A549 (cell line): ENCODE data around the gene SPOP. TPM values are rescaled to one million over a fixed set of nuclear protein-coding genes. Genes with fewer than 3 reads are reported as not detected.

Experiments used
- ATAC-seq, 2 experiments: fragments of 200-7000 bp in 1 of 2; fragments of >200 bp in 1 of 2; cut with Nextera tagmentation in 1 of 2; cut with Tn5 transposase in 1 of 2; 3 replicates each; pipeline versions ENCODE4 v1.8.0 to v1.9.1; 2018 to 2020; ENCODE audit warnings: mild to moderate bottlenecking in 1 of 2, moderate library complexity in 1 of 2
- CTCF ChIA-PET: fragments of 300-600 bp; sonication (Branson Sonifier 250); formaldehyde crosslinking; extraction: SDS; loops from one replicate; lab custom pipeline; 2021; ENCODE audit warnings: antibody characterized with exemption, inconsistent platforms; lab: Yijun Ruan, JAX
- POLR2A ChIA-PET: fragments of 350-600 bp; formaldehyde crosslinking; extraction: SDS; loops from one replicate; lab custom pipeline; 2021; ENCODE audit warnings: antibody characterized with exemption, inconsistent platforms; lab: Yijun Ruan, JAX
- DNase-seq, 2 experiments: peaks; one replicate each; pipeline versions ENCODE4 v3.0.0 to v3.0.0-alpha.2; 2011 to 2016; ENCODE audit warnings: low read depth in 1 of 2, low spot score in 1 of 2
- FAIRE-seq: peaks from 2 replicates; lab custom pipeline; 2011; peaks lifted over from hg19 to GRCh38; lab: Jason Lieb, UNC
- H3K27ac ChIP-seq, 2 experiments: fragments of >200 bp; sonication (Bioruptor Twin); formaldehyde crosslinking; 3 replicates each; pipeline ENCODE4 v1.5.1; 2016 to 2017
- H3K4me1 ChIP-seq: fragments of >200 bp; sonication (Bioruptor Twin); formaldehyde crosslinking; 3 replicates; pipeline ENCODE4 v1.6.1; 2016
- H3K4me2 ChIP-seq: fragments of >200 bp; sonication (Bioruptor Twin); formaldehyde crosslinking; 3 replicates; pipeline ENCODE4 v1.6.1; 2016
- H3K4me3 ChIP-seq: fragments of >200 bp; sonication (Bioruptor Twin); formaldehyde crosslinking; 3 replicates; pipeline ENCODE4 v1.5.1; 2016
- H3K9me3 ChIP-seq: fragments of >200 bp; sonication (Bioruptor Twin); formaldehyde crosslinking; 3 replicates; pipeline ENCODE4 v1.6.1; 2016
- ATOH8 ChIP-seq: fragments of 250-450 bp; sonication (Bioruptor Pico); IDR thresholded peaks from 2 replicates; pipeline ENCODE4 v1.5.0; 2020; ENCODE audit warnings: low read depth, mild to moderate bottlenecking, moderate library complexity
- CBX2 ChIP-seq: fragments of 200-600 bp; sonication (generic); IDR thresholded peaks from 2 replicates; pipeline ENCODE4 v1.6.1; 2016; ENCODE audit warnings: low read depth, mild to moderate bottlenecking, borderline replicate concordance
- CHD2 ChIP-seq: fragments of 150-350 bp; IDR thresholded peaks from 2 replicates; pipeline ENCODE4 v1.6.1; 2014; ENCODE audit warnings: low read length; ENCODE audit not compliant: partially characterized antibody
- CHD4 ChIP-seq: fragments of 200-600 bp; sonication (generic); IDR thresholded peaks from 2 replicates; pipeline ENCODE4 v1.6.1; 2016; ENCODE audit warnings: antibody characterized with exemption, mild to moderate bottlenecking, borderline replicate concordance
- EHMT2 ChIP-seq: fragments of 200-600 bp; sonication (generic); IDR thresholded peaks from 2 replicates; pipeline ENCODE4 v1.6.1; 2016; ENCODE audit warnings: antibody characterized with exemption, low read depth, mild to moderate bottlenecking, moderate library complexity
- FOSB ChIP-seq: fragments of 250-450 bp; sonication (Bioruptor Pico); IDR thresholded peaks from 2 replicates; pipeline ENCODE4 v1.5.0; 2020; ENCODE audit warnings: mild to moderate bottlenecking, moderate library complexity
- FOSL2 ChIP-seq, 2 experiments: fragments of 450-650 bp in 1 of 2; fragments of >200 bp in 1 of 2; sonication (Bioruptor Twin) in 1 of 2; formaldehyde crosslinking; IDR thresholded peaks; 2 replicates each; pipeline versions ENCODE4 v1.5.0 to v1.6.1; 2016 to 2020; ENCODE audit warnings: mild to moderate bottlenecking in 1 of 2, moderate library complexity in 1 of 2
- GATA3 ChIP-seq: IDR thresholded peaks from 2 replicates; pipeline ENCODE4 v1.6.1; 2012; ENCODE audit warnings: borderline replicate concordance
- HDAC2 ChIP-seq: fragments of 200-600 bp; sonication (generic); IDR thresholded peaks from 2 replicates; pipeline ENCODE4 v1.6.1; 2016
- HEYL ChIP-seq: fragments of 250-450 bp; sonication (Bioruptor Pico); IDR thresholded peaks from 2 replicates; pipeline ENCODE4 v1.8.0; 2021; ENCODE audit warnings: mild to moderate bottlenecking, moderate library complexity
- MAFK ChIP-seq: fragments of 450-650 bp; IDR thresholded peaks from 2 replicates; pipeline ENCODE4 v1.6.1; 2014; ENCODE audit not compliant: partially characterized antibody
- MYC ChIP-seq: IDR thresholded peaks from 2 replicates; pipeline ENCODE4 v1.6.1; 2012; ENCODE audit warnings: mild to moderate bottlenecking, inconsistent platforms, low read length, improper control_type of control experiment, borderline replicate concordance
- PBX3 ChIP-seq: IDR thresholded peaks from 2 replicates; pipeline ENCODE4 v1.6.1; 2012
- POLR2A ChIP-seq: IDR thresholded peaks from 2 replicates; pipeline ENCODE4 v1.6.1; 2012; ENCODE audit warnings: mild to moderate bottlenecking, low read length
- POLR2AphosphoS2 ChIP-seq: conservative IDR thresholded peaks from 2 replicates; pipeline ENCODE4 v1.6.1; 2012; ENCODE audit warnings: low read length, improper control_type of control experiment, inconsistent platforms
- RAD21 ChIP-seq, 2 experiments: fragments of >200 bp in 1 of 2; sonication (Bioruptor Twin) in 1 of 2; formaldehyde crosslinking in 1 of 2; IDR thresholded peaks in 1 of 2; conservative IDR thresholded peaks in 1 of 2; 2 replicates in 1 of 2; 3 replicates in 1 of 2; pipeline ENCODE4 v1.6.1; 2012 to 2018; ENCODE audit warnings: inconsistent platforms in 1 of 2
- RCOR1 ChIP-seq: fragments of 150-350 bp; IDR thresholded peaks from 2 replicates; pipeline ENCODE4 v1.6.1; 2014; ENCODE audit warnings: antibody characterized with exemption, low read length, low read depth
- RFX5 ChIP-seq: fragments of 450-650 bp; IDR thresholded peaks from 2 replicates; pipeline ENCODE4 v1.7.1; 2014; ENCODE audit warnings: antibody characterized with exemption, mild to moderate bottlenecking, moderate library complexity
- SMC3 ChIP-seq: fragments of >200 bp; sonication (Bioruptor Twin); formaldehyde crosslinking; IDR thresholded peaks from 3 replicates; pipeline ENCODE4 v1.6.1; 2018; ENCODE audit warnings: inconsistent platforms
- SREBF2 ChIP-seq: fragments of 450-650 bp; IDR thresholded peaks from 2 replicates; pipeline ENCODE4 v1.6.1; 2014; ENCODE audit warnings: mild to moderate bottlenecking, moderate library complexity
- TFCP2L1 ChIP-seq: fragments of 250-450 bp; sonication (Bioruptor Pico); IDR thresholded peaks from 2 replicates; pipeline ENCODE4 v1.5.0; 2021; ENCODE audit warnings: mild to moderate bottlenecking
- ZC3H11A ChIP-seq: fragments of 450-650 bp; IDR thresholded peaks from 2 replicates; pipeline ENCODE4 v1.6.1; 2014; ENCODE audit warnings: antibody characterized with exemption, mild to moderate bottlenecking
- ZSCAN20 ChIP-seq: fragments of 250-450 bp; sonication (Bioruptor Pico); IDR thresholded peaks from 2 replicates; pipeline ENCODE4 v1.8.0; 2022; ENCODE audit warnings: mild to moderate bottlenecking, moderate library complexity
- WGBS: methylation state at CpG from one replicate; pipeline ENCODE4 v1.1.6; 2017; ENCODE audit errors: missing lambda C conversion rate; 5-methylcytosine and 5-hydroxymethylcytosine counted together
- polyA plus RNA-seq, 4 experiments: library from polyadenylated mRNA; depleted of rRNA in 3 of 4; stranded (reverse); fragments of >200 nt; fragmentation: RNase III in 1 of 4; extraction: RNeasy Plus Mini Kit Qiagen cat#74134 plus additional on column Dnase treatment in 1 of 4; gene quantifications; 2 replicates in 3 of 4; 3 replicates in 1 of 4; pipeline ENCODE4 v1.2.3, GENCODE V29; 2011 to 2017
- TF ChIP-seq, protein P1 (sequence below): fragments of 150-350 bp; IDR thresholded peaks from 2 replicates; pipeline ENCODE4 v1.6.1; 2014; ENCODE audit warnings: low read depth, mild to moderate bottlenecking, low read length
- TF ChIP-seq, protein P2 (sequence below): fragments of >200 bp; sonication (Bioruptor Twin); formaldehyde crosslinking; IDR thresholded peaks from 3 replicates; pipeline ENCODE4 v1.6.1; 2016
- TF ChIP-seq, protein P3 (sequence below): fragments of >200 bp; sonication (Bioruptor Twin); formaldehyde crosslinking; IDR thresholded peaks from 3 replicates; pipeline ENCODE4 v1.5.1; 2016
- TF ChIP-seq, protein P4 (sequence below): fragments of 250-450 bp; sonication (Bioruptor Pico); IDR thresholded peaks from 2 replicates; pipeline ENCODE4 v1.5.0; 2021; ENCODE audit warnings: mild to moderate bottlenecking, moderate library complexity, borderline replicate concordance
- TF ChIP-seq, protein P5 (sequence below): fragments of 450-650 bp; IDR thresholded peaks from 2 replicates; pipeline ENCODE4 v1.6.1; 2014; ENCODE audit warnings: antibody characterized with exemption

Gene SPOP
- polyA plus RNA-seq, 2 of the 4 experiments (the other 2 are of a cell fraction), result 49.5 to 57.2 TPM

DNA sequence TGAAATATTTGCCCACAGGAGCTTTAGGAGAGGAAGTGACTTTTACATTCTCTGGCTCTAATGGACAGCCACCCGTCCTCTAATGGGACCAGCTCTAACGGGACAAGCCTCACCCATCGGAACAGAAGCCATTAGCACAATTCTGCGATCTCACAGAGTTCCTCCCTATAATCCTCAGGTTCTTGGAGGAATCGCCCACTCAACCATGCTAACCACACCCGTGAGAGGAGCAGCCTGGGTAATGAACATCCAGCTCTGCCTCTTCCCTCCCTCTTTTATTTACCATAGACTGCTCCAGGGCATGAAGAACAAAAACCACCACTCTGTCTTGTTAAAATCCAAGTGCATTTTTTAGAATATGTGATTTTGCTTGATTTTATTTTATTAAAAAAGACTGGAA is 23.1 kb upstream of the SPOP start:
- no peak for FAIRE-seq
- CTCF ChIA-PET, result interaction anchor here (0.8 to 49.7 kb wide), 7 partner anchors 17 to 296 kb away, joined by 3 to 2008 read pairs (median 94); partner anchors contain the start of genes DLX3, NXPH3, SLC35B1 and SPOP

DNA sequence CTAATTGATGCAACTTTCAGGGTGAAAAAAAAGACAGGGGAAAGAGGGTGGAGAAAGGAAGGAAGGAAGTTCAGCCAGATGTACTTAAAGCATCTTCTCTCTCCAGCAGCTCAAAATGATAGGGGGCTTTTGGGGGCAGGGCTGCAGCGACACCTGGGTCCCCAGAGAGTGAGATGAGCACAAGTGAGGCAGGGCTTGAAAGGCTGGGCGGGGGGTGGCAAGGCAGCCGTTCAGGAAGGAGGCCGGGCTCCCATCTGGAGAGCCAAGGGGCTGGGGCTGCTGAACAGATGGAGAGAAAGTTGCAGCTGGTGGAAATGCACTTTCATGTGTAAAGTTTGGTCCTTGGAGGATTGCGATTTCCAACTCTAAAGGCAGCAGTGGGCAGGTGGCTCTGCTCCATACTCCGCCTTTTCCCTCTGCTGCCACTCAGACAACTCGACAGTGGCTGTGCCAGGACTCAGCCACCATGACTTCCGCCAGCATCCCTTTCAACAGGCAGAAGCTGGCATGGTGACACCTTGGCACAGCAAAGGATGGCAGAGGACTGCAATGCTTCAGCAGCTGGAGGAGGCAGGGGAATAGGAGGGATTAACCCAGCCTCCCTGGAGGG is 22.2 kb upstream of the SPOP start:
- FAIRE-seq (no peak), ATAC-seq (no peak), DNase-seq (no peak)
- H3K9me3 ChIP-seq, result no peaks in the 10 kb centered on the region
- POLR2A ChIA-PET, result interaction anchor here (4.2 kb wide), 1 partner anchor 8 kb away, joined by 19 read pairs; the partner anchor contains the start of gene SLC35B1
- 81% methylated on average over 8 of the region's 8 CpGs for WGBS
- CTCF ChIA-PET, result interaction anchor here (0.7 to 49.7 kb wide), 8 partner anchors 9 to 297 kb away, joined by 3 to 2008 read pairs (median 50); partner anchors contain the start of genes DLX3, NXPH3, SLC35B1 and SPOP
- H3K4me3 ChIP-seq, result no peak overlapping the region
- no peak overlapping the region for H3K27ac ChIP-seq
- TF ChIP-seq ATOH8 (CRISPR knock-in tag) (no peak), HEYL (CRISPR knock-in tag) (no peak), HDAC2 (no peak), POLR2A (no peak), CHD4 (no peak), ZC3H11A (no peak), RAD21 (conservative IDR thresholded peaks at IDR 0.05 in 1 of 2, IDR thresholded peaks at IDR 0.05 in 1 of 2) (no peak), ZSCAN20 (CRISPR knock-in tag) (no peak), FOSL2 (IDR thresholded peaks at IDR 0.05) (no peak), FOSL2 (CRISPR knock-in tag; IDR thresholded peaks at IDR 0.05) (no peak), TFCP2L1 (CRISPR knock-in tag) (no peak), RFX5 (no peak), MYC (no peak), CHD2 (no peak), POLR2AphosphoS2 (no peak), PBX3 (no peak), CBX2 (no peak)
- TF ChIP-seq, protein P1, sequence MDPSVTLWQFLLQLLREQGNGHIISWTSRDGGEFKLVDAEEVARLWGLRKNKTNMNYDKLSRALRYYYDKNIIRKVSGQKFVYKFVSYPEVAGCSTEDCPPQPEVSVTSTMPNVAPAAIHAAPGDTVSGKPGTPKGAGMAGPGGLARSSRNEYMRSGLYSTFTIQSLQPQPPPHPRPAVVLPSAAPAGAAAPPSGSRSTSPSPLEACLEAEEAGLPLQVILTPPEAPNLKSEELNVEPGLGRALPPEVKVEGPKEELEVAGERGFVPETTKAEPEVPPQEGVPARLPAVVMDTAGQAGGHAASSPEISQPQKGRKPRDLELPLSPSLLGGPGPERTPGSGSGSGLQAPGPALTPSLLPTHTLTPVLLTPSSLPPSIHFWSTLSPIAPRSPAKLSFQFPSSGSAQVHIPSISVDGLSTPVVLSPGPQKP, result no peak
- TF ChIP-seq, protein P2, sequence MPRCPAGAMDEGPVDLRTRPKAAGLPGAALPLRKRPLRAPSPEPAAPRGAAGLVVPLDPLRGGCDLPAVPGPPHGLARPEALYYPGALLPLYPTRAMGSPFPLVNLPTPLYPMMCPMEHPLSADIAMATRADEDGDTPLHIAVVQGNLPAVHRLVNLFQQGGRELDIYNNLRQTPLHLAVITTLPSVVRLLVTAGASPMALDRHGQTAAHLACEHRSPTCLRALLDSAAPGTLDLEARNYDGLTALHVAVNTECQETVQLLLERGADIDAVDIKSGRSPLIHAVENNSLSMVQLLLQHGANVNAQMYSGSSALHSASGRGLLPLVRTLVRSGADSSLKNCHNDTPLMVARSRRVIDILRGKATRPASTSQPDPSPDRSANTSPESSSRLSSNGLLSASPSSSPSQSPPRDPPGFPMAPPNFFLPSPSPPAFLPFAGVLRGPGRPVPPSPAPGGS, result no peak
- TF ChIP-seq, protein P3, sequence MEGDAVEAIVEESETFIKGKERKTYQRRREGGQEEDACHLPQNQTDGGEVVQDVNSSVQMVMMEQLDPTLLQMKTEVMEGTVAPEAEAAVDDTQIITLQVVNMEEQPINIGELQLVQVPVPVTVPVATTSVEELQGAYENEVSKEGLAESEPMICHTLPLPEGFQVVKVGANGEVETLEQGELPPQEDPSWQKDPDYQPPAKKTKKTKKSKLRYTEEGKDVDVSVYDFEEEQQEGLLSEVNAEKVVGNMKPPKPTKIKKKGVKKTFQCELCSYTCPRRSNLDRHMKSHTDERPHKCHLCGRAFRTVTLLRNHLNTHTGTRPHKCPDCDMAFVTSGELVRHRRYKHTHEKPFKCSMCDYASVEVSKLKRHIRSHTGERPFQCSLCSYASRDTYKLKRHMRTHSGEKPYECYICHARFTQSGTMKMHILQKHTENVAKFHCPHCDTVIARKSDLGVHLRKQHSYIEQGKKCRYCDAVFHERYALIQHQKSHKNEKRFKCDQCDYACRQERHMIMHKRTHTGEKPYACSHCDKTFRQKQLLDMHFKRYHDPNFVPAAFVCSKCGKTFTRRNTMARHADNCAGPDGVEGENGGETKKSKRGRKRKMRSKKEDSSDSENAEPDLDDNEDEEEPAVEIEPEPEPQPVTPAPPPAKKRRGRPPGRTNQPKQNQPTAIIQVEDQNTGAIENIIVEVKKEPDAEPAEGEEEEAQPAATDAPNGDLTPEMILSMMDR, result no peak
- TF ChIP-seq, protein P4, sequence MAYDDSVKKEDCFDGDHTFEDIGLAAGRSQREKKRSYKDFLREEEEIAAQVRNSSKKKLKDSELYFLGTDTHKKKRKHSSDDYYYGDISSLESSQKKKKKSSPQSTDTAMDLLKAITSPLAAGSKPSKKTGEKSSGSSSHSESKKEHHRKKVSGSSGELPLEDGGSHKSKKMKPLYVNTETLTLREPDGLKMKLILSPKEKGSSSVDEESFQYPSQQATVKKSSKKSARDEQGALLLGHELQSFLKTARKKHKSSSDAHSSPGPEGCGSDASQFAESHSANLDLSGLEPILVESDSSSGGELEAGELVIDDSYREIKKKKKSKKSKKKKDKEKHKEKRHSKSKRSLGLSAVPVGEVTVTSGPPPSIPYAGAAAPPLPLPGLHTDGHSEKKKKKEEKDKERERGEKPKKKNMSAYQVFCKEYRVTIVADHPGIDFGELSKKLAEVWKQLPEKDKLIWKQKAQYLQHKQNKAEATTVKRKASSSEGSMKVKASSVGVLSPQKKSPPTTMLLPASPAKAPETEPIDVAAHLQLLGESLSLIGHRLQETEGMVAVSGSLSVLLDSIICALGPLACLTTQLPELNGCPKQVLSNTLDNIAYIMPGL (CRISPR knock-in tag), result no peak
- no peaks in the 10 kb centered on the region for H3K4me1 ChIP-seq
- no peak overlapping the region for H3K4me2 ChIP-seq

More for the DNA sequence above, 23.1 kb upstream of the SPOP start:
- 92% methylated on average over 6 of the region's 6 CpGs for WGBS
- no peak overlapping the region for H3K4me3 ChIP-seq
- ATAC-seq, result no peak
- no peak for TF ChIP-seq SMC3
- no peak for TF ChIP-seq FOSB
- TF ChIP-seq SREBF2, result no peak
- TF ChIP-seq GATA3, result no peak
- no peak for TF ChIP-seq MAFK
- TF ChIP-seq, protein P5, sequence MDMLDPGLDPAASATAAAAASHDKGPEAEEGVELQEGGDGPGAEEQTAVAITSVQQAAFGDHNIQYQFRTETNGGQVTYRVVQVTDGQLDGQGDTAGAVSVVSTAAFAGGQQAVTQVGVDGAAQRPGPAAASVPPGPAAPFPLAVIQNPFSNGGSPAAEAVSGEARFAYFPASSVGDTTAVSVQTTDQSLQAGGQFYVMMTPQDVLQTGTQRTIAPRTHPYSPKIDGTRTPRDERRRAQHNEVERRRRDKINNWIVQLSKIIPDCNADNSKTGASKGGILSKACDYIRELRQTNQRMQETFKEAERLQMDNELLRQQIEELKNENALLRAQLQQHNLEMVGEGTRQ, result no peak
- TF ChIP-seq EHMT2, result no peak
- no peak for TF ChIP-seq RCOR1
- H3K4me1 ChIP-seq, result no peaks in the 10 kb centered on the region; the same call in 2 of the 3 replicates
- no peak for DNase-seq
- no peak overlapping the region for H3K4me2 ChIP-seq
- POLR2A ChIA-PET, result no interaction called here
- H3K9me3 ChIP-seq, result no peaks in the 10 kb centered on the region
- H3K27ac ChIP-seq, result no peak overlapping the region
